NK-92 (cell line): Measurements from ENCODE around the gene DGCR6L.
"Not testable (repeated sequence)": the region's sequence is repeated elsewhere in the genome, so short reads cannot be mapped to it uniquely, and the experiment has no call there.

Source experiments
- DNase-seq: peaks from one replicate; lab custom pipeline; 2025; ENCODE audit not compliant: unreplicated experiment; lab: John Stamatoyannopoulos, UW

DGCR6L gene

DNA sequence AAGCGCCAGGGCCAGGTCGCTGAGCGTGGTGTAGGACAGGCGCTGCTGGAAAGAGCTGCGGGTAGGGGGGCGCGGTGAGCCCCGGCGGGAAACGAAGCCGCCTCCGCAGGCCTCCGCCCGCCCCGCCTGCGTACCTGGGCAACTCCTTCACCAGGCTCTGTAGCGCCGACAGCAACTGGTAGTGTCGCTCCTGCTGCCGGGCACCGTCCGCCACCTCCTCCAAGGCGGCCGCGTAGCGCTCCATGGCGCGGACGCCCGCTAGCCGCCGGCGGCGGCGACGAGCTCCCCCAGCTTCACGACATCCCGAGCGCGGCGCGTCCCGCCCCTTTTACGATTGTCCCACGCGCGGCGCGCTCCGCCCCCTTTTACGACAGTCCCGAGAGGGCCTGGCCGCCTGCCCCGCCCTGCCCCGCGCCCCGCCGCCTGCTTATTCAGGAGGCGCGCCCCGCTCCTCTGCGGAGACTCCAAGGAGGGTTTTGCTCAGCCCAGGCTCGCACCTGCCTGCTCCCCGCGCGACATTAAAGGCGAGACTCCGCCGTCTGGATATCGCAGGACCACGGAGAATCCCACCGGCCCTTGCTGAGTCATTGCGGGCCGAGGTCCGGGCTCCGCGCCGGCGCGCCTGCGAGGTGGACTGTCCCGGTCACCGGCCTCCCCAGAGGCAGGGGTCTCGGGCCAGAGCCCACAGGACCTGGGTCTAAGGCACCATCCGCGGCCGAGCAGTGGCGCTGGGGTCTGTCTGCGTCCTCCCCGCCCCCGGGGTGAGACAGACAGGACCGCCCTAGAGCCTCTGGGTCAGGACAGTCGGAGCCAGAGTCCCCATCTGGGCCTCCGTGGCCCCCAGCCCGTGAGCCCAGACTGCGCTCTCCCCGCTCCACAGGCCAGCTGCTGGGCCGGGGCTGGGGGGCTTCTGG lies at the start of gene DGCR6L:
TSS of gene DGCR6L (minus strand) at position 316 of the 914 bp plus-strand sequence. CDS start at position 244, 72 bp downstream.
- peak; percentile 57 for DNase-seq

DNA sequence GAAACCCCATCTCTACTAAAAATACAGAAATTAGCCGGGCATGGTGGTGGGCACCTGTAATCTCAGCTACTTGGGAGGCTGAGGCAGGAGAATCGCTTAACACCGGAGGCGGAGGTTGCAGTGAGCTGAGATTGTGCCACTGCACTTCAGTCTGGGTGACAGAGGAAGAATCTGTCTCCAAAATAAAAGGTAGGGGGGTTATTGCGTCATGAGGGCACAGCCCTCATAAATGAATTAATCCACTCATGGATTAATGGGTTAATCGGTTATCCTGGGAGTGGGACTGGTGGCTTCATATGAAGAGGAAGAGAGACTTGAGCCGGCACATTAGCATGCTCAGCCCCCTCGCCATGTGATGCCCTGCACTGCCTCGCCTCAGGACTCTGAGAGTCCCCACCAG lies 49.0 kb upstream of the DGCR6L start:
- not testable (repeated sequence) for DNase-seq

- not testable (repeated sequence) for DNase-seq
Observed at GRCh38 chr22:20366841-20367240, 47.0 kb upstream of the DGCR6L start.

DNA sequence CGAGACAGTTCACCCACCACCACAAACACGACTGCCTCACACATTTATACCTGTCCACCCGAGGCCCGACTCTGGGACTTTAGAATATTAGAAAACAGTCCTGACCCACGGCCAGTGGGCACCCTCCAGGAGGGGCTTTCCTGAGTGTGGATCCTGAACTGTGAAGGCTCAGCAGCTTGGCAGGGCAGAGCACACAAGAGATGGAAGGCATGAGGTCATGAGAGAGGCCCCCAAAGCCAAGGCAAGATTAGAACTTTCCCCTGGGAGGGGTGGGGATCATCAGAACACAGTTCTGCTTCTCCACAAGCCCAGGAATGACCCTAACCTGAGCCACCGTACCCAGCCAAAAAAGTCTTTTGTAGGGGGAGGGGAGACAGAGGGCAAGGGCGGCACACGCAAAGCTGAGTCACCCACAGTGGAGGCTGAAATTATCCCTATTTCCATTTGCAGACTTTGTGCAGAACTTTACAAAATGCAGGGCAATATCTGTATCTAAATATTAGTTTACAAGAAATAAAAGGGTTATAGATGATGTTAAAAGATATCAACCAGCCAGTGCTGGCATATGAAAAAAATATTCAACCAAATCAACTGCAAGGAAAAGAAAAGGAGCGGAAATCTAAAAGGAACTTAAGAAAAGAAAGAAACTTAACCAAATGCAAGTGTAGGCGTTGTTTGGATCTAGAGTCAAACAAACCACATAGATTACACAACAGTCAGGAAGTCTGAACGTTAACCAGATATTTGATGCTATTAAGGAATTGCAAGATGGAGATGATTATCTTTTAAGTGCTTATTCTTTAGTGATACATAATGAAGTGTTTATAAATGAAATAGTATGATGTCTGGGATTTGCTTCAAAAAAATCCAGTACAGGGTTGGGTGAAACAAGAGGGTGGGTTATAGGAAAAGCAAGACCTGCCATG lies 44.7 kb upstream of the DGCR6L start:
- not testable (repeated sequence) for DNase-seq

DNA sequence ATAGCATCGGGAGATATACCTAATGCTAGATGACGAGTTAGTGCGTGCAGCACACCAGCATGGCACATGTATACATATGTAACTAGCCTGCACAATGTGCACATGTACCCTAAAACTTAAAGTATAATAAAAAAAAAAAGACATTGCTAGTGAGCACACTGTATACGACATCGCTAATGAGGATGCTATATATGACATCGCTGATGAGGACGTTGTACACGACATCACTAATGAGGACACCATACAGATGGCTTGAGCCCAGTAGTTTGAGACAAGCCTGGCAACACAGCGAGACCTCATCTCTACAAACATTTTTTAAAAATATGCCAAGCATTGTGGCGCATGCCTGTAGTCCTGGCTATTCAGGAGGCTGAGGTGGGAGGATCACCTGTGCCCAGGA lies 42.5 kb upstream of the DGCR6L start:
- DNase-seq: not testable (repeated sequence)

DNA sequence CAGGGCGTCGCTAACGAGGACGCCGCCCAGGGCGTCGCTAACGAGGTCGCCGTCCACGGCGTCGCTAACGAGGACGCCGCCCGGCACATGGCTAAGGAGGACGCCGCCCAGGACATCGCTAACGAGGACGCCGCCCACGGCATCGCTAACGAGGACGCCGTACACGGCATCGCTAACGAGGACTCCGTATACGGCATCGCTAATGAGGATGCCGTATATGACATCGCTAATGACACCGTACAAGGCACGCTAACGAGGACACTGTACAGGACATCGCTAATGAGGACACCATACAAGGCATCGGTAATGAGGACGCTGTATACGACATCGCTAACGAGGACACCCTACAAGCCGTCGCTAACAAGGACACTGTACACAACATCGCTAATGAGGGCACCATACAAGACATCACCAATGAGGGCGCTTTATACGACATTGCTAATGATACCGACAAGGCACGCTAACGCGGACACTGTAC lies 41.9 kb upstream of the DGCR6L start:
- DNase-seq: not testable (repeated sequence)

DNA sequence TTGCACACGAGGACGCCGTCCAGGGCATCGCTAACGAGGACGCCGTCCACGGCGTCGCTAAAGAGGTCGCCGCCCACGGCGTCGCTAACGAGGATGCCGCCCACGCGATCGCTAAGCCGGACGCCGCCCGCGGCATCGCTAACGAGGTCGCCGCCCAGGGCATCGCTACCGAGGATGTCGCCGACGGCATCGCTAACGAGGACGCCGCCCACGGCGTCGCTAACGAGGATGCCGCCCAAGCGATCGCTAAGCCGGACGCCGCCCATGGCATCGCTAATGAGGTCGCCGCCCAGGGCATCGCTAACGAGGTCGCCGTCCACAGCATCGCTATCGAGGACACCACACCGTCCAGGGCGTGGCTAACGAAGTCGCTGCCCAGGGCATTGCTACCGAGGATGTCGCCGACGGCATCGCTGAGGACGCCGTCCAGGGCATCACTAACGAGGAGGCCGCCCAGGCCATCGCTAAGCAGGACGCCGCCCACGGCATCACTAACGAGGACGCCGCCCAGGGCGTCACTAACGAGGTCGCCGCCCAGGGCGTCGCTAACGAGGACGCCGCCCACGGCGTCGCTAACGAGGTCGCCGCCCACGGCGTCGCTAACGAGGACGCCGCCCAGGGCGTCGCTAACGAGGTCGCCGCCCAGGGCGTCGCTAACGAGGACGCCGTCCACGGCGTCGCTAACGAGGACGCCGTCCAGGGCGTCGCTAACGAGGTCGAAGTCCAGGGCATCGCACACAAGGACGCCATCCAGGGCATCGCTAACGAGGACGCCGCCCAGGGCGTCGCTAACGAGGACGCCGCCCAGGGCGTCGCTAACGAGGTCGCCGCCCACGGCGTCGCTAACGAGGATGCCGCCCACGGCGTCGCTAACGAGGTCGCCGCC lies 41.2 kb upstream of the DGCR6L start:
- not testable (repeated sequence) for DNase-seq

- DNase-seq: not testable (repeated sequence)
Observed at GRCh38 chr22:20360261-20360660, 40.4 kb upstream of the DGCR6L start.

- not testable (repeated sequence) for DNase-seq
Observed at GRCh38 chr22:20358503-20359239, 38.8 kb upstream of the DGCR6L start.

DNA sequence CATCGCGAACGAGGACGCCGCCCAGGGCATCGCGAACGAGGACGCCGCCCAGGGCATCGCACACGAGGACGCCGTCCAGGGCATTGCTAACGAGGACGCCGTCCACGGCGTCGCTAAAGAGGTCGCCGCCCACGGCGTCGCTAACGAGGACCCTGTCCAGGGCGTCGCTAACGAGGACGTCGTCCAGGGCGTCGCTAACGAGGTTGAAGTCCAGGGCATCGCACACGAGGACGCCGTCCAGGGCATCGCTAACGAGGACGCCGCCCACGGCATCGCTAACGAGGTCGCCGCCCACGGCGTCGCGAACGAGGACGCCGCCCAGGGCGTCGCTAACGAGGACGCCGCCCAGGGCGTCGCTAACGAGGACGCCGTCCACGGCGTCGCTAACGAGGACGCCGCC lies 38.1 kb upstream of the DGCR6L start:
- DNase-seq: not testable (repeated sequence)

GRCh38 chr22:20356906-20357305 lies 37.0 kb upstream of the DGCR6L start:
- DNase-seq: not testable (repeated sequence)

GRCh38 chr22:20355939-20356636 lies 36.2 kb upstream of the DGCR6L start:
- not testable (repeated sequence) for DNase-seq

DNA sequence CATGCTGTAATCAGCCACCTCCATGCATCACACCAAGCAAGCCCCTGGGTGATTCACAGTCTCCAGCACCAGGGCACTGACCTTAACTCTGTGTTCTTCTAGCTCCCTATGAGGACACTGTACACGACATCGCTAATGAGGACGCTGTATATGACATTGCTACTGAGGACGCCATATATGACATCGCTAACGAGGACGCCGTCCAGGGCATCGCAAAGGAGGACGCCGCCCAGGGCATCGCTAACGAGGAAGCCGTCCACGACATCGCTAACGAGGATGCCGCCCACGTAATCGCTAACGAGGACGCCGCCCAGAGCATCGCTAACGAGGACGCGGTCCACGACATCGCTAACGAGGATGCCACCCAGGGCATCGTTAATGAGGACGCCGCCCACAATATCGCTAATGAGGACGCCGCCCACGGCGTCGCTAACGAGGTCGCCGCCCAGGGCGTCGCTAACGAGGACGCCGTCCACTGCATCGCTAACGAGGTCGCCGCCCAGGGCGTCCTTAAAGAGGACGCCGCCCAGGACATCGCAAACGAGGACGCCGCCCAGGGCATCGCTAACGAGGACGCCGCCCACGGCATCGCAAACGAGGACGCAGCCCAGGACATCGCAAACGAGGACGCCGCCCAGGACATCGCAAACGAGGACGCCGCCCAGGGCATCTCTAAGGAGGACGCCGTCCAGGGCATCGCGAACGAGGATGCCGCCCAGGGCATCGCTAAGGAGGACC lies 34.5 kb upstream of the DGCR6L start:
- DNase-seq: no peak

DNA sequence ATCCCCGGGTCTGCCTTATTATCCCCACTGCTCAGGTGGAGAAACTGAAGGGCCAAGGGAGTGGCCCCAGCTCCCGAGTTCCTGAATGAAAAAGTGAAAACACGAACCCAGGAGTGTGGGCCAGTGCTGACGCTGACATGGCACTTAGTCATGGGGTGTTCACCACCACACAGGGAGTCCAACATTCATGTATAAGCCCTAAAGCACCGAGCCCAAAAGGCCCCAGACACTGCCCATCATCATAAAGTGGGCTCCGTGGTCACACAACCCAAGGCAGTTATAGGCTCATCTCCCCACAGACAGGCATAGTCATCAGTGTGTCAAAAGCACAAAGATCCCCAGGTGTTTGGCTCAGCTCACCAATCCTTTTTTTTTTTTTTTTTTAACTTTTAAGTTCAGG lies 32.7 kb upstream of the DGCR6L start:
- DNase-seq: not testable (repeated sequence)

- not testable (repeated sequence) for DNase-seq
Observed at GRCh38 chr22:20346553-20346952, 26.7 kb upstream of the DGCR6L start.

DNA sequence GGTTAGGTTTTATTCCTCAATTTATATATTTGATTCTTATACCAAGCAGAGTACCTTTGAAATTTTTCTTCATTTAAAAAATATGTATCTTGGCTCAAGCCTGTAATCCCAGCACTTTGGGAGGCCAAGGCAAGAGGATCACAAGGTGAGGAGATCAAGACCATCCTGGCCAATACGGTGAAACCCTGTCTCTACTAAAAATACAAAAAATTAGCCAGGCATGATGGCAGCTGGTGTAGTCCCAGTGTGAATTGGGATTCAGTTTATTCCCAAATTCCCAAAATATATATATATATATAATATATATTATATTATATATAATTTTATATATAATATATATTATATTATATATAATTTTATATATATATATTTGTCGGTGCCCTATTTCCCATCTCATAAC lies 18.4 kb upstream of the DGCR6L start:
- DNase-seq: not testable (repeated sequence)

DNA sequence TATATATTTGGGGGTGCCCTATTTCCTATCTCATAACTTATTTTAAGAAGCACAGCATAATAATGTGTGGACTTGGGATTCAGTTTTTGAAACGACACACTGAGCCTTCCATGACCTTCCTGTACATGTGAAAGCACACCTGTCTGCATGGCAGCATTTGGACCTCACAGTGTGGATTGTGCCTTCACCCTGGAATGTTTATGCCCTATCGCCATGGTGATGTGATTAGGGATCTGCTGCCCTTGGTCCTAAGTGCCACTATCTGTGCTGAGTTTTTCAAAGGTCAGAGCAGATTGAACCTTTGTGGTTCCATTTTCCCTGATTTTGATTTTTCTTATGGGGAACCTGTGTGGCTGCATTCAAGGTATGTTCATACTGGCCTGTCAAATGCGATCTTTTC lies 17.9 kb upstream of the DGCR6L start:
- not testable (repeated sequence) for DNase-seq

DNA sequence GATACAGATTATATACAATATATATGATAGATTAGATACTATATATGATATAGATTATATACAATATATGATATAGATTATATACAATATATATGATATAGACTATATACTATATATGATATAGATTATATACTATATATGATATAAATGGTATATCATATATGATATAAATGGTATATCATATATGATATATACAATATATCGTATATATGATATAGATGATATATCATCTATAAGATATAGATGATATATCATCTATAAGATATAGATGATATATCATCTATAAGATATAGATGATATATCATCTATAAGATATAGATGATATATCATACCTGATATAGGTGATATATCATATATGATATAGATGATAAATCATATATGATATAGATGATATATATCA lies 16.7 kb upstream of the DGCR6L start:
- DNase-seq: not testable (repeated sequence)
